Measurements from ENCODE around the gene RAB22A.

- TF ChIP-seq, protein P1, sequence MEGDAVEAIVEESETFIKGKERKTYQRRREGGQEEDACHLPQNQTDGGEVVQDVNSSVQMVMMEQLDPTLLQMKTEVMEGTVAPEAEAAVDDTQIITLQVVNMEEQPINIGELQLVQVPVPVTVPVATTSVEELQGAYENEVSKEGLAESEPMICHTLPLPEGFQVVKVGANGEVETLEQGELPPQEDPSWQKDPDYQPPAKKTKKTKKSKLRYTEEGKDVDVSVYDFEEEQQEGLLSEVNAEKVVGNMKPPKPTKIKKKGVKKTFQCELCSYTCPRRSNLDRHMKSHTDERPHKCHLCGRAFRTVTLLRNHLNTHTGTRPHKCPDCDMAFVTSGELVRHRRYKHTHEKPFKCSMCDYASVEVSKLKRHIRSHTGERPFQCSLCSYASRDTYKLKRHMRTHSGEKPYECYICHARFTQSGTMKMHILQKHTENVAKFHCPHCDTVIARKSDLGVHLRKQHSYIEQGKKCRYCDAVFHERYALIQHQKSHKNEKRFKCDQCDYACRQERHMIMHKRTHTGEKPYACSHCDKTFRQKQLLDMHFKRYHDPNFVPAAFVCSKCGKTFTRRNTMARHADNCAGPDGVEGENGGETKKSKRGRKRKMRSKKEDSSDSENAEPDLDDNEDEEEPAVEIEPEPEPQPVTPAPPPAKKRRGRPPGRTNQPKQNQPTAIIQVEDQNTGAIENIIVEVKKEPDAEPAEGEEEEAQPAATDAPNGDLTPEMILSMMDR (conservative IDR thresholded peaks at IDR 0.05 in 1 of 2, IDR thresholded peaks at IDR 0.05 in 1 of 2; ENCODE audit: low read depth in 1 of 2, low read length in 2 of 2) = no peak
- TF ChIP-seq EZH2 (IDR thresholded peaks at IDR 0.05; ENCODE audit: low read length, missing control alignments) = no peak
Measured at GRCh38 chr20:58306421-58307261, 2.9 kb upstream of the RAB22A start.
